DOHH2 (cell line): Measurements from ENCODE around the gene CHPF2.

Source experiments
- EZH2phosphoT487 ChIP-seq: fragments of 200-600 bp; sonication (generic); IDR thresholded peaks from 2 replicates; pipeline ENCODE4 v1.6.1; 2017; ENCODE audit warnings: borderline replicate concordance, mild to moderate bottlenecking, antibody characterized with exemption, low read length, moderate library complexity, mixed read lengths
- TF ChIP-seq, protein P1 (sequence below): fragments of 200-600 bp; sonication (generic); IDR thresholded peaks from one replicate; pipeline ENCODE4 v1.5.1; 2014; ENCODE audit warnings: antibody characterized with exemption, mild to moderate bottlenecking, low read depth, low read length; ENCODE audit not compliant: poor library complexity, severe bottlenecking

DNA sequence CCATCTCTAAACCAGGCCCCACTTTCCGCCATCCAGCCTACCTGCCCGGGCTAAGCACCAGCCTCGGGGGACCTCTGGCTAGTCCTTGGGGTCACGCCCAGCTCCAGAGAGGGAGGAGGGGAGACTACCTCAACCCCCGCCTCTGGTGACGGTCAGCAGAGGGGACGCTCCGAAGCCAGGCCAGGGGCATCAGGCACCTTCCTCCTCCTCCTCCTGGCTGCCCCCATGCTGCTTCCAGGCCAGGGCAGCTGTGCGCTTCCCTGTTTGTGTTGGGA is 20.2 kb downstream of the CHPF2 start:
- TF ChIP-seq, protein P1, sequence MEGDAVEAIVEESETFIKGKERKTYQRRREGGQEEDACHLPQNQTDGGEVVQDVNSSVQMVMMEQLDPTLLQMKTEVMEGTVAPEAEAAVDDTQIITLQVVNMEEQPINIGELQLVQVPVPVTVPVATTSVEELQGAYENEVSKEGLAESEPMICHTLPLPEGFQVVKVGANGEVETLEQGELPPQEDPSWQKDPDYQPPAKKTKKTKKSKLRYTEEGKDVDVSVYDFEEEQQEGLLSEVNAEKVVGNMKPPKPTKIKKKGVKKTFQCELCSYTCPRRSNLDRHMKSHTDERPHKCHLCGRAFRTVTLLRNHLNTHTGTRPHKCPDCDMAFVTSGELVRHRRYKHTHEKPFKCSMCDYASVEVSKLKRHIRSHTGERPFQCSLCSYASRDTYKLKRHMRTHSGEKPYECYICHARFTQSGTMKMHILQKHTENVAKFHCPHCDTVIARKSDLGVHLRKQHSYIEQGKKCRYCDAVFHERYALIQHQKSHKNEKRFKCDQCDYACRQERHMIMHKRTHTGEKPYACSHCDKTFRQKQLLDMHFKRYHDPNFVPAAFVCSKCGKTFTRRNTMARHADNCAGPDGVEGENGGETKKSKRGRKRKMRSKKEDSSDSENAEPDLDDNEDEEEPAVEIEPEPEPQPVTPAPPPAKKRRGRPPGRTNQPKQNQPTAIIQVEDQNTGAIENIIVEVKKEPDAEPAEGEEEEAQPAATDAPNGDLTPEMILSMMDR: no peak
- TF ChIP-seq EZH2phosphoT487: no peak
